Testis (tissue), 5 donors: ENCODE results near the gene TRUB1. TPM values are rescaled to one million over a fixed set of nuclear protein-coding genes. Genes with fewer than 3 reads are reported as not detected.
"Not testable (repeated sequence)": the region's sequence is repeated elsewhere in the genome, so short reads cannot be mapped to it uniquely, and the experiment has no call there.

ENCODE experiments used
- DNase-seq: peaks from one replicate; pipeline ENCODE4 v3.0.0-alpha.2; 2019
- H3K27ac ChIP-seq, 2 donors: fragments of 200-600 bp; sonication (generic); one replicate each; pipeline ENCODE4 v1.5.1; 2019
- H3K27me3 ChIP-seq: fragments of 200-600 bp; sonication (generic); one replicate; pipeline ENCODE4 v1.5.1; 2019
- H3K36me3 ChIP-seq: fragments of 200-600 bp; sonication (generic); one replicate; pipeline ENCODE4 v1.5.1; 2017; ENCODE audit warnings: low read depth; ENCODE audit errors: missing control alignments
- H3K4me1 ChIP-seq: fragments of 200-600 bp; sonication (generic); one replicate; pipeline ENCODE4 v1.5.1; 2019
- H3K4me3 ChIP-seq, 2 donors: fragments of 200-600 bp; sonication (generic); one replicate each; pipeline ENCODE4 v1.5.1; 2017 to 2019
- H3K9me3 ChIP-seq: fragments of 200-600 bp; sonication (generic); one replicate; pipeline ENCODE4 v1.5.1; 2017
- CTCF ChIP-seq, 3 experiments: fragments of 450-650 bp in 2 of 3; fragments of 200-600 bp in 1 of 3; sonication (generic) in 1 of 3; IDR thresholded peaks; one replicate each; pipeline ENCODE4 v1.5.1; 2016 to 2019; ENCODE audit warnings: antibody characterized with exemption in 3 of 3, mild to moderate bottlenecking in 2 of 3, moderate library complexity in 1 of 3
- POLR2A ChIP-seq: fragments of 450-650 bp; IDR thresholded peaks from one replicate; pipeline ENCODE4 v1.6.1; 2017; ENCODE audit warnings: antibody characterized with exemption, mild to moderate bottlenecking, moderate library complexity
- WGBS, 2 donors: methylation state at CpG; one replicate each; pipeline ENCODE4 v1.1.5; 2018; 5-methylcytosine and 5-hydroxymethylcytosine counted together
- intact Hi-C: fragments of 100-400 bp; cut with DNase I; formaldehyde crosslinking; loops from one replicate; pipeline ENCODE4 v1.15.1; 2023; ENCODE audit warnings: low total_unique reads
- long read RNA-seq, 2 donors: transcript quantifications; one replicate each; lab custom pipeline, GENCODE V29; 2026
- polyA plus RNA-seq: library from polyadenylated mRNA; stranded (reverse); fragments of 350-450 nt; fragmentation: Illumina TruSeq; extraction: RNeasy Lipid Tissue Mini Kit (QIAGEN cat#74804); gene quantifications from one replicate; pipeline ENCODE4 v1.2.3, GENCODE V29; 2014; ENCODE audit warnings: low read depth, low replicate concordance; ENCODE audit not compliant: insufficient read depth
- total RNA-seq, 2 donors: library from RNA; depleted of rRNA; stranded (reverse); fragments of >200 nt; gene quantifications; one replicate each; pipeline ENCODE4 v1.2.3, GENCODE V29; 2016

TRUB1 gene
- total RNA-seq = 10 to 100 TPM; 43.5 to 44.5 TPM
- 33.5 TPM for polyA plus RNA-seq
- long read RNA-seq, donor 1, transcript TRUB1-201 (8 exons, 3,408 nt) = major isoform, 19 of 21 reads
- long read RNA-seq, donor 1, partial matches to known transcripts = 0 of 21 reads
- long read RNA-seq, donor 1, other reads (novel, unspliced or antisense) = 0 of 21 reads
- long read RNA-seq, donor 2, transcript TRUB1-201 (8 exons, 3,408 nt) = major isoform, 20 of 66 reads
- long read RNA-seq, donor 2, partial matches to known transcripts = 44 of 66 reads
- long read RNA-seq, donor 2, other reads (novel, unspliced or antisense) = 0 of 66 reads

GRCh38 chr10:114937962-114938855 is at the start of gene TRUB1:
TSS of gene TRUB1 (plus strand) at chr10:114938195. CDS start at chr10:114938254, 59 bp downstream.
- Histone ChIP-seq H3K4me1 (peaks cover 10% of the 10 kb centered on the region), H3K27me3 (no peaks in the 10 kb centered on the region), H3K27ac (peak within 1 kb of the TSS; percentile 81 to 84), H3K9me3 (no peaks in the 10 kb centered on the region), H3K4me3 (peak within 1 kb of the TSS; percentile 99 to 100), H3K36me3 (no peaks in the 10 kb centered on the region)
- DNase-seq = peak; percentile 99
- intact Hi-C loops = no loop called here
- TF ChIP-seq CTCF (IDR thresholded peaks at IDR 0.05) (no peak), POLR2A (no peak)
- WGBS, 2 donors = 0 to 1% methylated on average over 28 to 46 of the region's 46 CpGs

GRCh38 chr10:114893251-114893650 is 44.7 kb upstream of the TRUB1 start:
- H3K4me3 ChIP-seq = no peak overlapping the region
- intact Hi-C loops = no loop called here
- 60 to 66% methylated on average over 5 of the region's 5 CpGs for WGBS, 2 donors

GRCh38 chr10:114894911-114895310 is 43.1 kb upstream of the TRUB1 start:
- no peaks in the 10 kb centered on the region for H3K36me3 ChIP-seq
- DNase-seq = no peak
- no peaks in the 10 kb centered on the region for H3K9me3 ChIP-seq
- no peaks in the 10 kb centered on the region for H3K27me3 ChIP-seq
- no peaks in the 10 kb centered on the region for H3K4me1 ChIP-seq
- TF ChIP-seq POLR2A (no peak), CTCF (IDR thresholded peaks at IDR 0.05) (no peak)
- no peak overlapping the region for H3K4me3 ChIP-seq
- H3K27ac ChIP-seq = no peak overlapping the region
- intact Hi-C loops = no loop called here

More at GRCh38 chr10:114893251-114893650, 44.7 kb upstream of the TRUB1 start:
- DNase-seq = no peak
- Histone ChIP-seq H3K36me3 (no peaks in the 10 kb centered on the region), H3K9me3 (no peaks in the 10 kb centered on the region), H3K27ac (no peak overlapping the region), H3K4me1 (no peaks in the 10 kb centered on the region), H3K27me3 (no peaks in the 10 kb centered on the region)
- TF ChIP-seq POLR2A (no peak), CTCF (IDR thresholded peaks at IDR 0.05) (no peak)

- DNase-seq, H3K36me3 ChIP-seq, H3K4me1 ChIP-seq, intact Hi-C loops, H3K27me3 ChIP-seq, H3K4me3 ChIP-seq, H3K27ac ChIP-seq, H3K9me3 ChIP-seq: not testable (repeated sequence)
- 64 to 76% methylated on average over 6 of the region's 6 CpGs for WGBS, 2 donors
Observed at GRCh38 chr10:114897011-114897410, 41.0 kb upstream of the TRUB1 start.

- WGBS, 2 donors = 93 to 94% methylated on average over 3 of the region's 3 CpGs
- no peak overlapping the region for H3K4me3 ChIP-seq
- DNase-seq = no peak
- no peaks in the 10 kb centered on the region for H3K36me3 ChIP-seq
- H3K27ac ChIP-seq = no peak overlapping the region
- TF ChIP-seq CTCF (IDR thresholded peaks at IDR 0.05) (no peak), POLR2A (no peak)
- no peaks in the 10 kb centered on the region for H3K27me3 ChIP-seq
- intact Hi-C loops = no loop called here
- H3K4me1 ChIP-seq = no peaks in the 10 kb centered on the region
- no peaks in the 10 kb centered on the region for H3K9me3 ChIP-seq
Observed at GRCh38 chr10:114897593-114897992, 40.4 kb upstream of the TRUB1 start.
